Activated B cell treated with CpG ODN at 0.5 μM for 24 hours (primary cell): Measurements from ENCODE around the gene HSPA4. TPM values are rescaled to one million over a fixed set of nuclear protein-coding genes. Genes with fewer than 3 reads are reported as not detected.

Source experiments
- ATAC-seq: fragments of 200-7000 bp; cut with Tn5 transposase; one replicate; pipeline ENCODE4 v1.10.0; 2021; ENCODE audit warnings: low read depth, mild to moderate bottlenecking, moderate library complexity
- CTCF ChIA-PET: fragments of 350-600 bp; sonication (Branson Sonifier 250); formaldehyde crosslinking; loops from one replicate; lab custom pipeline; 2021; ENCODE audit warnings: antibody characterized with exemption; lab: Charles Lee
- POLR2A ChIA-PET: fragments of 350-600 bp; sonication (Branson Sonifier 250); formaldehyde crosslinking; loops from one replicate; lab custom pipeline; 2021; ENCODE audit warnings: antibody characterized with exemption; lab: Charles Lee
- DNase-seq: peaks from one replicate; pipeline ENCODE4 v3.0.0; 2022
- H3K27ac Mint-ChIP-seq: one replicate; pipeline ENCODE4 v1.8.0; 2020; ENCODE audit warnings: mixed read lengths
- H3K27me3 Mint-ChIP-seq: one replicate; pipeline ENCODE4 v1.8.0; 2021; ENCODE audit warnings: mixed read lengths
- H3K36me3 Mint-ChIP-seq: one replicate; pipeline ENCODE4 v1.8.0; 2021; ENCODE audit warnings: low read depth, mixed read lengths
- H3K4me1 Mint-ChIP-seq: one replicate; pipeline ENCODE4 v1.8.0; 2021; ENCODE audit warnings: mixed read lengths
- H3K4me3 Mint-ChIP-seq: one replicate; pipeline ENCODE4 v1.8.0; 2020; ENCODE audit warnings: mild to moderate bottlenecking, mixed read lengths
- H3K9me3 Mint-ChIP-seq: one replicate; pipeline ENCODE4 v1.8.0; 2020; ENCODE audit warnings: mixed read lengths
- CTCF ChIP-seq: fragments of 200-600 bp; IDR thresholded peaks from one replicate; pipeline ENCODE4 v1.8.0; 2022; ENCODE audit warnings: antibody characterized with exemption, mild to moderate bottlenecking
- intact Hi-C: fragments of 100-400 bp; cut with micrococcal nuclease; formaldehyde crosslinking; loops from one replicate; pipeline ENCODE4 v1.15.1; 2024
- total RNA-seq: library from RNA; stranded (reverse); gene quantifications from 2 replicates; pipeline ENCODE4 v1.2.3, GENCODE V29; 2022

Gene HSPA4
- total RNA-seq, 1 donor from 2014 or later: 152 TPM

GRCh38 chr5:133144245-133144981 is 92.6 kb downstream of the HSPA4 start:
- H3K4me3 Mint-ChIP-seq: no peak overlapping the region
- ATAC-seq: no peak
- peaks cover 11% of the 10 kb centered on the region for H3K27me3 Mint-ChIP-seq
- H3K27ac Mint-ChIP-seq: no peak overlapping the region
- H3K4me1 Mint-ChIP-seq: no peaks in the 10 kb centered on the region
- ChIA-PET CTCF (no interaction called here), POLR2A (no interaction called here)
- TF ChIP-seq CTCF: no peak
- intact Hi-C loops: no loop called here
- DNase-seq: no peak
- H3K36me3 Mint-ChIP-seq: no peaks in the 10 kb centered on the region
- H3K9me3 Mint-ChIP-seq: peaks cover 9% of the 10 kb centered on the region

- no peaks in the 10 kb centered on the region for H3K4me1 Mint-ChIP-seq
- ATAC-seq (no peak), DNase-seq (no peak)
- peaks cover under 1% of the 10 kb centered on the region for H3K27me3 Mint-ChIP-seq
- CTCF ChIA-PET: no interaction called here
- no peaks in the 10 kb centered on the region for H3K36me3 Mint-ChIP-seq
- H3K27ac Mint-ChIP-seq: no peak overlapping the region
- H3K4me3 Mint-ChIP-seq: no peak overlapping the region
- intact Hi-C loops: no loop called here
- H3K9me3 Mint-ChIP-seq: peaks cover 9% of the 10 kb centered on the region
- POLR2A ChIA-PET: no interaction called here
- TF ChIP-seq CTCF: no peak
Measured at GRCh38 chr5:133145436-133146170, 93.8 kb downstream of the HSPA4 start.

- H3K27me3 Mint-ChIP-seq: no peaks in the 10 kb centered on the region
- DNase-seq (no peak), ATAC-seq (no peak)
- no peaks in the 10 kb centered on the region for H3K36me3 Mint-ChIP-seq
- peaks cover 9% of the 10 kb centered on the region for H3K9me3 Mint-ChIP-seq
- H3K4me3 Mint-ChIP-seq: no peak overlapping the region
- ChIA-PET CTCF (no interaction called here), POLR2A (no interaction called here)
- H3K27ac Mint-ChIP-seq: no peak overlapping the region
- intact Hi-C loops: no loop called here
- no peak for TF ChIP-seq CTCF
- H3K4me1 Mint-ChIP-seq: no peaks in the 10 kb centered on the region
Measured at GRCh38 chr5:133147411-133147810, 95.6 kb downstream of the HSPA4 start.

- no peaks in the 10 kb centered on the region for H3K4me1 Mint-ChIP-seq
- POLR2A ChIA-PET: no interaction called here
- intact Hi-C loops: no loop called here
- peaks cover 9% of the 10 kb centered on the region for H3K9me3 Mint-ChIP-seq
- TF ChIP-seq CTCF: no peak
- no peaks in the 10 kb centered on the region for H3K36me3 Mint-ChIP-seq
- no peaks in the 10 kb centered on the region for H3K27me3 Mint-ChIP-seq
- CTCF ChIA-PET: no interaction called here
- H3K4me3 Mint-ChIP-seq: no peak overlapping the region
- DNase-seq: no peak
- ATAC-seq: no peak
- no peak overlapping the region for H3K27ac Mint-ChIP-seq
Measured at GRCh38 chr5:133147815-133148567, 96.2 kb downstream of the HSPA4 start.

- CTCF ChIA-PET: no interaction called here
Measured at GRCh38 chr5:133149345-133149744, 97.5 kb downstream of the HSPA4 start.

More at GRCh38 chr5:133149345-133149744, 97.5 kb downstream of the HSPA4 start:
- Mint-ChIP-seq H3K4me3 (no peak overlapping the region), H3K4me1 (no peaks in the 10 kb centered on the region), H3K9me3 (peaks cover 2% of the 10 kb centered on the region), H3K27me3 (no peaks in the 10 kb centered on the region), H3K36me3 (no peaks in the 10 kb centered on the region), H3K27ac (no peak overlapping the region)
- ATAC-seq (no peak), DNase-seq (no peak)
- POLR2A ChIA-PET: no interaction called here
- intact Hi-C loops: no loop called here
- TF ChIP-seq CTCF: no peak
